Chondrocyte (in vitro differentiated cells): ENCODE measurements around the gene KEAP1. TPM values are rescaled to one million over a fixed set of nuclear protein-coding genes. Genes with fewer than 3 reads are reported as not detected.

Experiments
- DNase-seq: peaks from one replicate; pipeline ENCODE4 v3.0.0; 2021; ENCODE audit warnings: mixed read lengths, low spot score
- H3K27ac Mint-ChIP-seq: one replicate; pipeline ENCODE4 v1.8.0; 2021; ENCODE audit warnings: mild to moderate bottlenecking, moderate library complexity, mixed read lengths; ENCODE audit not compliant: unreplicated experiment
- H3K27me3 Mint-ChIP-seq: 2 replicates; pipeline ENCODE4 v1.8.0; 2021; ENCODE audit warnings: low read depth, mixed read lengths
- H3K36me3 Mint-ChIP-seq: 2 replicates; pipeline ENCODE4 v1.8.0; 2021; ENCODE audit warnings: low read depth, mixed read lengths
- H3K4me1 Mint-ChIP-seq: 2 replicates; pipeline ENCODE4 v1.8.0; 2021; ENCODE audit warnings: low read depth, mild to moderate bottlenecking, mixed read lengths
- H3K4me3 Mint-ChIP-seq: one replicate; pipeline ENCODE4 v1.8.0; 2021; ENCODE audit warnings: mild to moderate bottlenecking, moderate library complexity, mixed read lengths; ENCODE audit not compliant: unreplicated experiment
- H3K9me3 Mint-ChIP-seq: 2 replicates; pipeline ENCODE4 v1.8.0; 2021; ENCODE audit warnings: low read depth, mixed read lengths
- total RNA-seq: library from RNA; stranded (reverse); gene quantifications from 3 replicates; pipeline ENCODE4 v1.2.1, GENCODE V29; 2021
- TF ChIP-seq, protein P1 (sequence below): fragments of 200-600 bp; sonication (generic); IDR thresholded peaks from 2 replicates; pipeline ENCODE4 v1.5.0; 2021; ENCODE audit warnings: antibody characterized with exemption, mild to moderate bottlenecking, moderate library complexity

KEAP1 gene
- total RNA-seq, 1 donor from 2014 or later = 69.3 TPM

DNA sequence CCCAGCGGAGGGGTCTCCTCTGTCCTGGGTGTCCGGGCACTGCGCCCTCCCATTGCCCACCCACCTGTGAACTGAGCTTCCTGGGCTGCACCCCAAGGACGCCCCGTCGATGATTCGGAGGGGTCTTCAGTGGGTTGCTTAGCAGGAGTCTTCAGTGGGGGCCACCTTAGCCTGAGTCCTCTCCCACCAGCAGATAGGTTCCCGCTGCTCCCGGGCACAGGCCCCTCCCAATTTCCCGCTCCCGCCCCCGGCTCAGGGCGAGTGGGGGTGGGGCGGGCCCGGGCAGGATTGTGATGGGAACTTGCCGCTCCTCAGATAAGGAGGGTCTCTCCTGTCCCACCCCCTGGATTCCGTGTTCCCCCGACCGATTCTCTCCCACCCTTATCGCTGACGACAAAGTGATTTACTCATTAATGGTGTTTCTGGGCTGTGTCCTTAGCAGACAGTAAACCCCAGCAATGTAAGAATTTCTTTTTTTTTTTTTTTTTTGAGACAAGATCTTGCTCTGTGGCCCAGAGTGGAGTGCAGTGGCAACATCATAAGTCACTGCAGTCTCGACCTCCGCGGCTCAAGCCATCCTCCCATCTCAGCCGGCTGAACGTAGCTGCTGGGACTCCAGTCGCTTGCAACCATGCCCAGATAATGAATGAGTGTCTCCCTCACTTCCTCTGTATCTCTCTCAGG is 14.7 kb upstream of the KEAP1 start:
- peak overlapping the region; percentile 62 for H3K4me3 Mint-ChIP-seq
- peaks cover 31% of the 10 kb centered on the region for H3K4me1 Mint-ChIP-seq
- no peaks in the 10 kb centered on the region for H3K27me3 Mint-ChIP-seq
- TF ChIP-seq, protein P1, sequence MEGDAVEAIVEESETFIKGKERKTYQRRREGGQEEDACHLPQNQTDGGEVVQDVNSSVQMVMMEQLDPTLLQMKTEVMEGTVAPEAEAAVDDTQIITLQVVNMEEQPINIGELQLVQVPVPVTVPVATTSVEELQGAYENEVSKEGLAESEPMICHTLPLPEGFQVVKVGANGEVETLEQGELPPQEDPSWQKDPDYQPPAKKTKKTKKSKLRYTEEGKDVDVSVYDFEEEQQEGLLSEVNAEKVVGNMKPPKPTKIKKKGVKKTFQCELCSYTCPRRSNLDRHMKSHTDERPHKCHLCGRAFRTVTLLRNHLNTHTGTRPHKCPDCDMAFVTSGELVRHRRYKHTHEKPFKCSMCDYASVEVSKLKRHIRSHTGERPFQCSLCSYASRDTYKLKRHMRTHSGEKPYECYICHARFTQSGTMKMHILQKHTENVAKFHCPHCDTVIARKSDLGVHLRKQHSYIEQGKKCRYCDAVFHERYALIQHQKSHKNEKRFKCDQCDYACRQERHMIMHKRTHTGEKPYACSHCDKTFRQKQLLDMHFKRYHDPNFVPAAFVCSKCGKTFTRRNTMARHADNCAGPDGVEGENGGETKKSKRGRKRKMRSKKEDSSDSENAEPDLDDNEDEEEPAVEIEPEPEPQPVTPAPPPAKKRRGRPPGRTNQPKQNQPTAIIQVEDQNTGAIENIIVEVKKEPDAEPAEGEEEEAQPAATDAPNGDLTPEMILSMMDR = no peak
- H3K27ac Mint-ChIP-seq = peak overlapping the region; percentile 64
- DNase-seq = no peak
- no peaks in the 10 kb centered on the region for H3K9me3 Mint-ChIP-seq
- no peaks in the 10 kb centered on the region for H3K36me3 Mint-ChIP-seq

DNA sequence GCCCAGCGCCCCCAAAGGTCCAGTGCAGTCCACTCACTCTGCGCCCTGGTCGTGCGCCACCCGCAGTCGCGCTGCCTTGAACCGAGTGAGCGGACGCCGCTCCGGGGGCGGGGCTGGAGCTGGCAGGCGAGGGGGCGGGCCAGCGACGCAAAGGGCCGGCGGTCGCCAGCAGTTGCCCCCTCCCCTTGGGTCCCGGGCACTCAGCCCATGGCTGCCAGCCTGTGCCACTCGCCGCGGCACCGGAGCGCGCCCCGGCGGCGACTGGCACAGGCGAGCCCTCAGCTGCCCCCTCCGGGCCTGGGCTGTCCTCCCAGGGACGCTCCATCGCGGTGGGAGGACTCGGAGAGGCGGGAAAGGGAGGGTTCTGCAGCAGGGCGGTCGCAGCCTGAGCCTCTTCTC is 14.2 kb upstream of the KEAP1 start, which contains the start of gene S1PR5:
S1PR5 (minus strand) TSS at position 87 of the 399 bp plus-strand sequence. CDS start 2,436 bp downstream, outside the sequence.
- Mint-ChIP-seq H3K4me1 (peaks cover 31% of the 10 kb centered on the region), H3K9me3 (no peaks in the 10 kb centered on the region), H3K27ac (peak within 1 kb of the TSS; percentile 80), H3K27me3 (no peaks in the 10 kb centered on the region), H3K4me3 (peak within 1 kb of the TSS; percentile 79), H3K36me3 (no peaks in the 10 kb centered on the region)
- DNase-seq = no peak
- TF ChIP-seq, protein P1 = peak; percentile 49

DNA sequence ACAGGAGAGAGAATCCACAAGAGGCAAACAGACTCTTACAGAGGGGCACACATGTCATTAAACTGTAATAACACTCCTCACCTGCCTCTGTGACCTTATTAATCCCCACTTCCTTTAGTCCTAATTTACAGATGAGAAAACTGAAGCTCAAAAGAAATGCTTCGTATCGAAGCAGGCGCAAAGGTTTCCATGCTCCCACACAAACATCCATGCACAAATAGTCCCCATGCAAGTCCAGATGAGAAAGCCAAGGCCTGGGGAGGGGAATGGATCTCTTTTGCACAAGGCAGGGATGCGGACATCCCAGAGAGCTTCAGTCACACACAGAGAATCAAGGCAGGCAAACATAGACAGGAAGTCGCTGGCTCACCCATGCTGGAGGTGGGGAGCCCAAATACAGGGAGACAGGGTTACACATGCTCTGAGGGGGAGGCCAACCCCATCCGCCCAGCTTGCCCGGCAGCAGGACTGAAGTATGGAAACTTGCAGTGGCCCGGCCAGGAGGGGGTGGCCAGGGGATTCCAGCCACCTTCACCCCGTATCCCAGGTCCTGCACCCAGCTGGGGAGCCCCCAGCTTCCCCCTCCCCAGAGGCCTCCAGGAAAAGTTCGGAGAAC is 13.6 kb upstream of the KEAP1 start:
- Mint-ChIP-seq H3K27me3 (no peaks in the 10 kb centered on the region), H3K4me1 (peaks cover 31% of the 10 kb centered on the region)
- TF ChIP-seq, protein P1 = no peak

DNA sequence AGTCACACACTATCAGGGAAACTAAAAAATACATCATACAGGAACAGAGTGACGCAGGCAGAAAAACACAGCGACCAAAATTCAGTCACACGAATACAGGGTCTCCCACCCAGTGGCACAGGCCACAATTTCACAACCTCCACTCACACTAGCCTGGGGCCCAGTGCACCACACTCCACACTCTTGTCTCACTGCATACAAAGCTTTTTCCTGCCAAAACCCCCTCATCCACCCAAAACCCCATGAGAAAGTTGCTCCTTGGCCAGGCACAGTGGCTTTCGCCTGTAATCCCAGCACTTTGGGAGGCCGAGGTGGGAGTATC is 12.9 kb upstream of the KEAP1 start:
- no peaks in the 10 kb centered on the region for H3K9me3 Mint-ChIP-seq
- H3K27me3 Mint-ChIP-seq = no peaks in the 10 kb centered on the region
- H3K27ac Mint-ChIP-seq = no peak overlapping the region
- no peaks in the 10 kb centered on the region for H3K36me3 Mint-ChIP-seq
- peak overlapping the region; percentile 79 for H3K4me3 Mint-ChIP-seq
- DNase-seq = no peak
- H3K4me1 Mint-ChIP-seq = peaks cover 31% of the 10 kb centered on the region
- TF ChIP-seq, protein P1 = no peak

More for the DNA sequence above, 13.6 kb upstream of the KEAP1 start:
- no peak for DNase-seq
- H3K36me3 Mint-ChIP-seq = no peaks in the 10 kb centered on the region
- H3K4me3 Mint-ChIP-seq = peak overlapping the region; percentile 79
- H3K27ac Mint-ChIP-seq = peak overlapping the region; percentile 80
- H3K9me3 Mint-ChIP-seq = no peaks in the 10 kb centered on the region

DNA sequence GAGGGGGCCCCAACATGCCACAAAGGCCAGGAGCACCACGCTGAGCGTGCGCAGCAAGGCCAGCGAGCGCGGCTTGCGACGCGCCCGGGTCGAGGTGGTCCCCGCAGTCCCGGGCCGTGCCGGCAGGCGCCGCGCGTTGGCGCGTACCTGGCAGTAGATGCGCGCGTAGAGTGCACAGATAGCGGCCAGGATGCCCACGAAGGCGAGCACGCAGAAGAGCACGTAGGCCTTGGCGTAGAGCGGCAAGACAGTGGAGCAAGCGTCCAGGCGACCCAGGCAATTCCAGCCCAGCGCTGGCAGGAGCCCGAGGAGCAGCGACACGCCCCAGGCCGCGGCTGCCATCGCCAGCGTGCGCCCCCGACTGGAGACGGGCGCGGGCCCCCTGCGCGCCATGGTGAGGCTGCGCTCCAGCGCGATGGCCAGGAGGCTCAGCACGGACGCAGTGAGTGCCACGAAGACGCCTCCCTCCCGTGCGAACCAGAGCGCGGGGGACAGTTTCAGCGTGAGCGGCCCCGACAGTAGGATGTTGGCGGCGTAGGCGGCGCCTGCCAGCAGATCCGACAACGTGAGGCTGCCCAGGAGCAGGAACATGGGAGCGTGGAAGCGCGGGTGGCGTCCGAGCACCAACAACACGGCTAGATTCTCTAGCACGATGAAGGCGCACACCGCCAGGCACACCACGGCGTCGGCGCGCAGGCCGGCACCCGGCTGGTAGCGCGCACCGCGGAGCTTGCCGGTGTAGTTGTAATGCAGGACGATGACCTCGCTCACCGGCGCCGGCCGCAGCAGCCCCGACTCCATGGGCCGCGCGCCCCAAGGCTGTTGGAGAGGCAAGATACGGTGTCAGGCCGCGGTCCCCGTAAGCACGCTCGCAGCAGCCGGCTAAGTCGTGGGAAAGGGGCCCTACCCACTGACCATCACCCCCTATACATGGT is 11.3 kb upstream of the KEAP1 start:
- H3K4me3 Mint-ChIP-seq = no peak overlapping the region

More for the DNA sequence above, 11.3 kb upstream of the KEAP1 start:
- no peaks in the 10 kb centered on the region for H3K36me3 Mint-ChIP-seq
- no peaks in the 10 kb centered on the region for H3K27me3 Mint-ChIP-seq
- DNase-seq = no peak
- H3K27ac Mint-ChIP-seq = no peak overlapping the region
- no peaks in the 10 kb centered on the region for H3K9me3 Mint-ChIP-seq
- TF ChIP-seq, protein P1 = no peak
- peaks cover 35% of the 10 kb centered on the region for H3K4me1 Mint-ChIP-seq
